Upper lobe of right lung (tissue), 1 donor: ENCODE measurements around the gene TPRX1. TPM values are rescaled to one million over a fixed set of nuclear protein-coding genes. Genes with fewer than 3 reads are reported as not detected.
A peak's percentile ranks its signal among the peaks of the same experiment; 100 is the strongest.
"Not testable (repeated sequence)": the region's sequence is repeated elsewhere in the genome, so short reads cannot be mapped to it uniquely, and the experiment has no call there.

Experiments used
- ATAC-seq: fragments of 200-7000 bp; cut with Tn5 transposase; one replicate; pipeline ENCODE4 v1.9.1; 2020; ENCODE audit warnings: mild to moderate bottlenecking, moderate library complexity
- DNase-seq: peaks from one replicate; pipeline ENCODE4 v3.0.0-alpha.2; 2020
- H3K27ac ChIP-seq: fragments of 200-600 bp; one replicate; pipeline ENCODE4 v1.8.0; 2022
- H3K27me3 ChIP-seq: fragments of 200-600 bp; one replicate; pipeline ENCODE4 v1.8.0; 2022; ENCODE audit warnings: mild to moderate bottlenecking
- H3K36me3 ChIP-seq: fragments of 200-600 bp; one replicate; pipeline ENCODE4 v1.8.0; 2022
- H3K4me1 ChIP-seq: fragments of 200-600 bp; one replicate; pipeline ENCODE4 v1.8.0; 2022
- H3K4me3 ChIP-seq: fragments of 200-600 bp; one replicate; pipeline ENCODE4 v1.8.0; 2022; ENCODE audit warnings: mild to moderate bottlenecking
- H3K9me3 ChIP-seq: fragments of 200-600 bp; one replicate; pipeline ENCODE4 v1.8.0; 2022
- intact Hi-C: fragments of 100-400 bp; cut with DNase I; formaldehyde crosslinking; loops from one replicate; pipeline ENCODE4 v1.11.0; 2022
- total RNA-seq: library from RNA; stranded (reverse); fragmentation: NEBNext Ultra II Directional; extraction: Animal tissue kit (Norgen Biotek cat#: 25700); gene quantifications from one replicate; pipeline ENCODE4 v1.2.1, GENCODE V29; 2021
- TF ChIP-seq, protein P1 (sequence below): fragments of 200-600 bp; IDR thresholded peaks from one replicate; pipeline ENCODE4 v1.8.0; 2022; ENCODE audit warnings: antibody characterized with exemption
- donor health status: DM: no; HTN: yes; CAD: no; lungs with severe emphysema.

The TPRX1 gene
- total RNA-seq, 1 donor from 2014 or later: not detected

DNA sequence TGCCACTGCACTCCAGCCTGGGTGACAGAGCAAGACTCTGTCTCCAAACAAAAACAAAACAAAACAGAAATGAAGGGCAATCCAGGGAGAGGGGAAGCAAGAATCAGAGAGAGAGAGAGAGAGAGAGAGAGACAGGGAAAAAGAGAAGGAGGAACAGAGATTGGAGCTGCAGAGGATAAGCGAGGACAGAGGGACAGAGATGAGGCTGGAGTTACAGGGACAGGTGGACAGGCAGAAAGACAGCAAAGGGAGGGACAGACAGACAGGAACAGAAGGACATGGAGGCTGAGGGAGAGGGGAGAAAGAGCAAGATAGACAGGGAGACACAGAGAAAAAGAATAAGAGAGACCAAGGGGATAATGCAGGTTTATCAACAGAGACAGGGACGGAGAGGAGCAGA lies 16.1 kb upstream of the TPRX1 start:
- intact Hi-C loops: no loop called here
- H3K4me1 ChIP-seq: no peaks in the 10 kb centered on the region
- H3K27ac ChIP-seq: no peak overlapping the region
- H3K36me3 ChIP-seq: no peaks in the 10 kb centered on the region
- TF ChIP-seq, protein P1, sequence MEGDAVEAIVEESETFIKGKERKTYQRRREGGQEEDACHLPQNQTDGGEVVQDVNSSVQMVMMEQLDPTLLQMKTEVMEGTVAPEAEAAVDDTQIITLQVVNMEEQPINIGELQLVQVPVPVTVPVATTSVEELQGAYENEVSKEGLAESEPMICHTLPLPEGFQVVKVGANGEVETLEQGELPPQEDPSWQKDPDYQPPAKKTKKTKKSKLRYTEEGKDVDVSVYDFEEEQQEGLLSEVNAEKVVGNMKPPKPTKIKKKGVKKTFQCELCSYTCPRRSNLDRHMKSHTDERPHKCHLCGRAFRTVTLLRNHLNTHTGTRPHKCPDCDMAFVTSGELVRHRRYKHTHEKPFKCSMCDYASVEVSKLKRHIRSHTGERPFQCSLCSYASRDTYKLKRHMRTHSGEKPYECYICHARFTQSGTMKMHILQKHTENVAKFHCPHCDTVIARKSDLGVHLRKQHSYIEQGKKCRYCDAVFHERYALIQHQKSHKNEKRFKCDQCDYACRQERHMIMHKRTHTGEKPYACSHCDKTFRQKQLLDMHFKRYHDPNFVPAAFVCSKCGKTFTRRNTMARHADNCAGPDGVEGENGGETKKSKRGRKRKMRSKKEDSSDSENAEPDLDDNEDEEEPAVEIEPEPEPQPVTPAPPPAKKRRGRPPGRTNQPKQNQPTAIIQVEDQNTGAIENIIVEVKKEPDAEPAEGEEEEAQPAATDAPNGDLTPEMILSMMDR: no peak
- H3K9me3 ChIP-seq: no peaks in the 10 kb centered on the region
- H3K27me3 ChIP-seq: peaks cover 25% of the 10 kb centered on the region
- H3K4me3 ChIP-seq: no peak overlapping the region
- no peak for DNase-seq
- ATAC-seq: no peak

DNA sequence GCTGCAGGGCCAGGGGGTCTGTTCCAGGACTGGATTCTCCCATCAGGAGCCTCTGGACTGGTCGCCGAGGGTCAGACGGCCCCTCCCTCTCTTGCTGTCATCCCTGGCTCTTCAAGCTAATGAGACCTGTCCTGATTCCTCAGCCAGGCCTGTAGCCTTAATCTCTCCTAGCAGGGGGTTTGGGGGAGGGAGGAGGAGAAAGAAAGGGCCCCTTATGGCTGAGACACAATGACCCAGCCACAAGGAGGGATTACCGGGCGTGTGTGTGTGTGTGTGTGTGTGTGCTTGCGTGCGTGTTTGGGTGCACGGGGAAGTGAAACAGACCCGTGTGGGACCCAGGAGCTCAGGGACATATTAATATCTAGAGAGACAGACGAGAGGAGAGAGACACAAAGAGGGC lies 15.5 kb upstream of the TPRX1 start:
- Histone ChIP-seq H3K36me3 (no peaks in the 10 kb centered on the region), H3K4me3 (no peak overlapping the region), H3K27me3 (peaks cover 25% of the 10 kb centered on the region), H3K27ac (no peak overlapping the region), H3K4me1 (no peaks in the 10 kb centered on the region), H3K9me3 (no peaks in the 10 kb centered on the region)
- ATAC-seq: no peak
- intact Hi-C loops: no loop called here
- TF ChIP-seq, protein P1: no peak
- DNase-seq: no peak

DNA sequence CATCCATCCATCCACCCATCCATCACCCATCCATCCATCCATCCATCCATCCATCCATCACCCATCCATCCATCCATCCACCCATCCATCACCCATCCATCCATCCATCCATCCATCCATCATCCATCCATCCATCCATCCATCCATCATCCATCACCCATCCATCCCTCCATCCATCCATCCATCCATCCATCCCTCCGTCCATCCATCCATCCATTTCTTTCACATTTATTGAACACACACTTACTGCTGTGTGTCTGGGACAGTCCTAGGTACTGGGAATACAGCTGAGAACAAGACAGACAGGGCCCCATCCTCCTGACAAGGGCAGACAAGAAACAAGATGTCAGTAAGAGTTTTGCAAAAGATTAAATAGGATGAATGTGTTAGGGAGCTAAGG lies 13.9 kb upstream of the TPRX1 start:
- H3K4me1 ChIP-seq, H3K36me3 ChIP-seq, H3K9me3 ChIP-seq, ATAC-seq, intact Hi-C loops, DNase-seq, H3K4me3 ChIP-seq, H3K27ac ChIP-seq: not testable (repeated sequence)
- peaks cover 25% of the 10 kb centered on the region for H3K27me3 ChIP-seq

DNA sequence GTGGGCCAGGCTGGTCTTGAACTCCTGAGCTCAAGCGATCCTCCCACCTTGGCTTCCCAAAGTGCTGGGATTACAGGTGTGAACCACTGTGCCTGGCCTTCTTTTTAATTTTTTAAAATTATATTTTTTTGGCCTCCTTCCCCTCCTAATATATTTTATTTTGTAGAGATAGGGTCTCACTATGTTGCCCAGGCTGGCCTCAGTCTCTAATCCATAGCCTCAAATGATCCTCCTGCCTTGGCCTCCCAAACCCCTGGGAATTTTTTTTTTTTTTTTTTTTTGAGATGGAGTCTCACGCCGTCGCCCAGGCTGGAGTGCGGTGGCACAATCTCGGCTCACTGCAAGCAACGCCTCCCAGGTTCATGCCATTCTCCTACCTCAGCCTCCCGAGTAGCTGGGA lies 11.9 kb upstream of the TPRX1 start:
- H3K36me3 ChIP-seq, H3K9me3 ChIP-seq, H3K4me3 ChIP-seq, H3K27ac ChIP-seq, intact Hi-C loops, ATAC-seq, H3K4me1 ChIP-seq, DNase-seq: not testable (repeated sequence)
- H3K27me3 ChIP-seq: peaks cover 18% of the 10 kb centered on the region

DNA sequence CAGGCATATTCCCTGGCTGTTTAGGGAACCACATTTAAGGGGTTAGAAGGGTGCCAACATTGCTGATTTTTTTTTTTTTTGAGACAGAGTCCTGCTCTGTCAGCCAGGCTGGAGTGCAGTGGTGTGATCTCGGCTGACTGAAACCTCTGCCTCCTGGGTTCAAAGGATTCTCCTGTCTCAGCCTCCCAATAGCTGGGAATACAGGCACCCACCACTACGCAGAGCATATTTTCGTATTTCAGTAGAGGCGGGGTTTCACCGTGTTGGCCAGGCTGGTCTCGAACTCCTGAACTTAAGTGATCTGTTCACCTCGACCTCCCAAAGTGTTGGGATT lies 9.6 kb upstream of the TPRX1 start:
- peaks cover 5% of the 10 kb centered on the region for H3K27me3 ChIP-seq
- H3K27ac ChIP-seq: no peak overlapping the region
- intact Hi-C loops: no loop called here
- no peaks in the 10 kb centered on the region for H3K9me3 ChIP-seq
- TF ChIP-seq, protein P1: no peak
- H3K36me3 ChIP-seq: no peaks in the 10 kb centered on the region
- H3K4me1 ChIP-seq: no peaks in the 10 kb centered on the region
- no peak for ATAC-seq
- DNase-seq: no peak
- H3K4me3 ChIP-seq: no peak overlapping the region

DNA sequence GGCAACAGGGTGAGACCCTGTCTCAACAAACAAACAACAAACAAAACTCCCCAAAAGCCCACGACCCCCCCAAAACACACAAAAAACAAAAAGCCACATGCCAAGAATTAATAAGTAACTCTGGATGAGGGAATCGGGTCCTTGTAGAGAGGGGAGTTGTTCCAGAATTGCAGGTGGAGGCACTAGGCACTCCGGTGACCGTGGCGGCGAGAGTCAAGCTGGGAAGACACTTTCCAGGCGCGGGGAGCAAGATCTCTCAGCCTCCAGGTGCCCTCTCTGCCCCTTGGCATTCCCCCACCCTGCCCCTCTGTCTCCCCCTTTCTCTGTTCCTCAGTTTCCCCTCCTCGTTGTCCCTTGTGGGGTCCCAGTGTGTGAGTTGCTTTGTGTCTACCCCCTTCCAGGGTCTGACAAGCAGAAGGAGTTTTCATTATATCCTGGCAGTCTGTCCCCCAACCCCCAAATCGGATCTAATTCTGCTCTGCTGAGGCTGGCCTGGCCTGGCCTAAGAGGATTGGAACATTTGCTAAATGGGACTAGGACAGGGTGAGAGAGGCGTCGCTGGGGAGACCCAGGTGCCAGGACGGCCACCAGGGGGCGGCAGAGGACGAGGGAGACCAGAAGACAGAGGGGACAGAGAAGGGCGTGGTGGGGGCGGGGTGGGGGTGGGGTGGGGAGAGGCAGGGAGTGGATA lies 9.1 kb upstream of the TPRX1 start:
- peak; percentile 89 for DNase-seq
- intact Hi-C loops: no loop called here
- Histone ChIP-seq H3K36me3 (no peaks in the 10 kb centered on the region), H3K27me3 (peaks cover under 1% of the 10 kb centered on the region), H3K4me1 (no peaks in the 10 kb centered on the region), H3K4me3 (no peak overlapping the region), H3K27ac (no peak overlapping the region), H3K9me3 (no peaks in the 10 kb centered on the region)
- peak; percentile 95 for ATAC-seq
- TF ChIP-seq, protein P1: peak; percentile 57

DNA sequence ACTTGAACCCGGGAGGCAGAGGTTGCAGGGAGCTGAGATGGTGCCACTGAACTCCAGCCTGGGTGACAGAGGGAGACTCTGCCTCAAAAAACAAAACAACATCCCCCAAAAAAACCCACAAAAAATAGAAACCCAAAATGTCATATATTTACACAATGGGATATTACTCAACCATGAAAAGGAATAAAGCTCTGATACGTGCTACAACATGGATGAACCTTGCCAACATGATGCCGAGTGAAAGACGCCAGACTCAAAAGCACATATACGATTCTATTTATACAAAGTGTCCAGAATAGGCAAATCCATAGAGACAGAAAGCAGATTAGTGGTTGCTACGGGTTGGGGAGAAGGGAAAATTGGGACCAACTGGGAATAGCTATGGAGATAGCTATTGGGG lies 2.1 kb upstream of the TPRX1 start:
- TF ChIP-seq, protein P1: no peak
- intact Hi-C loops: no loop called here

More for the DNA sequence above, 2.1 kb upstream of the TPRX1 start:
- no peak for DNase-seq
- Histone ChIP-seq H3K4me3 (no peak overlapping the region), H3K4me1 (no peaks in the 10 kb centered on the region), H3K9me3 (no peaks in the 10 kb centered on the region), H3K27ac (no peak overlapping the region), H3K27me3 (no peaks in the 10 kb centered on the region), H3K36me3 (no peaks in the 10 kb centered on the region)
- ATAC-seq: no peak
